DND-41 (cell line): Measurements from ENCODE around the gene UBE3D.

Source experiments
- ATAC-seq: fragments of 200-7000 bp; cut with Tn5 transposase; 3 replicates; pipeline ENCODE4 v1.9.1; 2021; ENCODE audit warnings: low read depth; ENCODE audit not compliant: insufficient read depth
- DNase-seq: peaks from one replicate; pipeline ENCODE4 v3.0.0-alpha.2; 2020
- H2AFZ ChIP-seq: 2 replicates; pipeline ENCODE4 v1.6.0; 2012; ENCODE audit warnings: low read depth, low read length
- H3K27ac ChIP-seq: 2 replicates; pipeline ENCODE4 v1.5.1; 2012; ENCODE audit warnings: low read length, inconsistent platforms
- H3K27me3 ChIP-seq: fragments of 200-600 bp; sonication (generic); 2 replicates; pipeline ENCODE4 v1.6.0; 2012; ENCODE audit warnings: low read length, mild to moderate bottlenecking, inconsistent platforms; ENCODE audit not compliant: insufficient read depth, poor library complexity
- H3K36me3 ChIP-seq: 2 replicates; pipeline ENCODE4 v1.5.1; 2012; ENCODE audit warnings: low read length, inconsistent platforms; ENCODE audit not compliant: insufficient read depth
- H3K4me1 ChIP-seq: 2 replicates; pipeline ENCODE4 v1.5.1; 2012; ENCODE audit warnings: mild to moderate bottlenecking, low read length; ENCODE audit not compliant: insufficient read depth
- H3K4me2 ChIP-seq: 2 replicates; pipeline ENCODE4 v1.6.0; 2012; ENCODE audit warnings: mild to moderate bottlenecking, moderate library complexity, low read length, inconsistent platforms; ENCODE audit not compliant: insufficient read depth
- H3K4me3 ChIP-seq, 2 experiments: fragments of 200-600 bp in 1 of 2; shearing (Covaris generic) in 1 of 2; 2 replicates each; pipeline ENCODE4 v1.5.1; 2012 to 2016; ENCODE audit warnings: inconsistent platforms in 2 of 2, low read length in 2 of 2, mild to moderate bottlenecking in 2 of 2, low read depth in 1 of 2, moderate library complexity in 1 of 2
- H3K79me2 ChIP-seq: 2 replicates; pipeline ENCODE4 v1.6.0; 2012; ENCODE audit warnings: low read length, inconsistent platforms; ENCODE audit not compliant: insufficient read depth
- H3K9ac ChIP-seq: 2 replicates; pipeline ENCODE4 v1.6.0; 2012; ENCODE audit warnings: low read depth, mild to moderate bottlenecking, inconsistent platforms, low read length, moderate library complexity
- H3K9me3 ChIP-seq: 2 replicates; pipeline ENCODE4 v1.5.1; 2012; ENCODE audit warnings: low read length, moderate library complexity, mild to moderate bottlenecking, inconsistent platforms; ENCODE audit not compliant: insufficient read depth, severe bottlenecking
- H4K20me1 ChIP-seq: 2 replicates; pipeline ENCODE4 v1.6.0; 2012; ENCODE audit warnings: low read length; ENCODE audit not compliant: insufficient read depth
- CTCF ChIP-seq: IDR thresholded peaks from 2 replicates; pipeline ENCODE4 v1.5.1; 2012; ENCODE audit warnings: borderline replicate concordance, low read length, moderate library complexity, mild to moderate bottlenecking; ENCODE audit not compliant: poor library complexity, severe bottlenecking; ENCODE audit errors: extremely low read depth
- EZH2 ChIP-seq: IDR thresholded peaks from 3 replicates; pipeline ENCODE4 v1.6.1; 2012; ENCODE audit warnings: borderline replicate concordance, low read depth, mild to moderate bottlenecking, moderate library complexity, low read length, inconsistent platforms; ENCODE audit not compliant: severe bottlenecking

Gene UBE3D

GRCh38 chr6:82955841-82956240 is 109.8 kb downstream of the UBE3D start:
- Histone ChIP-seq H3K4me3 (peak overlapping the region in 1 of 2 experiments; percentile 49; a peak in 2 of 4 replicates), H3K27me3 (no peaks in the 10 kb centered on the region), H3K36me3 (peaks cover 27% of the 10 kb centered on the region), H3K9ac (peak overlapping the region; percentile 66; the same call in 1 of the 2 replicates), H3K4me1 (peaks cover 54% of the 10 kb centered on the region), H3K27ac (peak overlapping the region; percentile 98), H3K79me2 (peaks cover 48% of the 10 kb centered on the region), H4K20me1 (no peaks in the 10 kb centered on the region), H3K9me3 (no peaks in the 10 kb centered on the region), H3K4me2 (peak overlapping the region; percentile 60), H2AFZ (no peak overlapping the region)
- ATAC-seq (no peak), DNase-seq (no peak)
- TF ChIP-seq CTCF, result no peak
- no peak for TF ChIP-seq EZH2

- Histone ChIP-seq H3K36me3 (peaks cover 35% of the 10 kb centered on the region), H2AFZ (no peak overlapping the region), H3K9ac (no peak overlapping the region), H3K27me3 (no peaks in the 10 kb centered on the region), H3K9me3 (no peaks in the 10 kb centered on the region), H3K4me2 (peak overlapping the region; percentile 60; the same call in 1 of the 2 replicates), H3K79me2 (peaks cover 53% of the 10 kb centered on the region), H4K20me1 (no peaks in the 10 kb centered on the region), H3K27ac (peak overlapping the region; percentile 98), H3K4me3 (no peak overlapping the region), H3K4me1 (peaks cover 54% of the 10 kb centered on the region)
- DNase-seq (no peak), ATAC-seq (no peak)
- TF ChIP-seq CTCF (no peak), EZH2 (no peak)
These were observed 110.6 kb downstream of the UBE3D start for GRCh38 chr6:82954937-82955577.

- no peak for DNase-seq
- Histone ChIP-seq H3K4me3 (no peak overlapping the region), H3K36me3 (peaks cover 40% of the 10 kb centered on the region), H3K79me2 (peaks cover 59% of the 10 kb centered on the region), H3K27ac (0 out of 2 replicates have a peak overlapping the region, but pooled peaks have one; percentile 45), H4K20me1 (no peaks in the 10 kb centered on the region), H3K9ac (no peak overlapping the region), H2AFZ (no peak overlapping the region), H3K4me1 (peaks cover 49% of the 10 kb centered on the region), H3K27me3 (no peaks in the 10 kb centered on the region), H3K9me3 (no peaks in the 10 kb centered on the region), H3K4me2 (peak overlapping the region; percentile 60; the same call in 1 of the 2 replicates)
- TF ChIP-seq EZH2, result no peak
- TF ChIP-seq CTCF, result no peak
- no peak for ATAC-seq
These were observed 111.3 kb downstream of the UBE3D start for GRCh38 chr6:82954356-82954755.
